Kidney (tissue), 14 donors: Measurements from ENCODE around the gene ATP8A2. TPM values are rescaled to one million over a fixed set of nuclear protein-coding genes. Genes with fewer than 3 reads are reported as not detected.

Experiments used
- DNase-seq, 5 donors: peaks; one replicate each; pipeline ENCODE4 v3.0.0-alpha.2; 2013 to 2020
- FAIRE-seq: peaks from 2 replicates; lab custom pipeline; 2012; peaks lifted over from hg19 to GRCh38; lab: Jason Lieb, UNC
- H3K27ac ChIP-seq, 2 donors: one replicate each; pipeline ENCODE4 v1.7.0; 2013; ENCODE audit warnings: low read depth in 2 of 2, low read length in 2 of 2, inconsistent platforms in 1 of 2
- H3K27me3 ChIP-seq: one replicate; pipeline ENCODE4 v1.7.1; 2013; ENCODE audit warnings: low read length, inconsistent platforms; ENCODE audit not compliant: control insufficient read depth, insufficient read depth
- H3K36me3 ChIP-seq, 3 donors: one replicate each; pipeline versions ENCODE4 v1.7.0 to v1.7.1; 2013; ENCODE audit warnings: low read length in 3 of 3, control low read depth in 1 of 3, inconsistent platforms in 1 of 3; ENCODE audit not compliant: insufficient read depth in 3 of 3, control insufficient read depth in 2 of 3
- H3K4me1 ChIP-seq, 3 donors: one replicate each; pipeline versions ENCODE4 v1.7.0 to v1.7.1; 2013; ENCODE audit warnings: low read length in 3 of 3, inconsistent platforms in 1 of 3, low read depth in 1 of 3; ENCODE audit not compliant: control insufficient read depth in 2 of 3, insufficient read depth in 2 of 3
- H3K4me3 ChIP-seq, 3 donors: one replicate each; pipeline versions ENCODE4 v1.7.0 to v1.8.1; 2013; ENCODE audit warnings: low read length in 3 of 3, control low read depth in 1 of 3, inconsistent platforms in 1 of 3
- H3K9ac ChIP-seq, 3 donors: one replicate each; pipeline versions ENCODE4 v1.7.0 to v1.7.1; 2013; ENCODE audit warnings: low read length in 3 of 3, control low read depth in 1 of 3, inconsistent platforms in 1 of 3
- H3K9me3 ChIP-seq, 3 donors: one replicate each; pipeline versions ENCODE4 v1.7.0 to v1.7.1; 2013; ENCODE audit warnings: low read length in 3 of 3, control low read depth in 1 of 3, inconsistent platforms in 1 of 3; ENCODE audit not compliant: control insufficient read depth in 2 of 3, insufficient read depth in 1 of 3
- intact Hi-C: fragments of 100-400 bp; cut with DNase I; formaldehyde crosslinking; loops from one replicate; pipeline ENCODE4 v1.11.1; 2022
- polyA plus RNA-seq: library from polyadenylated mRNA; stranded (reverse); fragments of 350-450 nt; fragmentation: Illumina TruSeq; extraction: RNeasy Lipid Tissue Mini Kit (QIAGEN cat#74804); gene quantifications from one replicate; pipeline ENCODE4 v1.2.3, GENCODE V29; 2014; ENCODE audit warnings: low read depth, low replicate concordance; ENCODE audit not compliant: insufficient read depth
- total RNA-seq: library from RNA; stranded (reverse); fragmentation: NEBNext Ultra II Directional; extraction: Animal tissue kit (Norgen Biotek cat#: 25700); gene quantifications from one replicate; pipeline ENCODE4 v1.2.1, GENCODE V29; 2021
- TF ChIP-seq, protein P1 (sequence below): IDR thresholded peaks from 3 replicates; pipeline ENCODE4 v1.5.1; 2012; ENCODE audit warnings: mild to moderate bottlenecking, moderate library complexity, borderline replicate concordance; ENCODE audit not compliant: insufficient read depth; ENCODE audit errors: extremely low read depth
- donor health status: control.
- donor health status: control.
- donor health status: control.
- donor health status: control.
- donor health status: control.
- donor health status: DM: yes; HTN: yes; CAD: no.
- donor health status: Normal renal cell carcinoma (clear cell type).

Gene ATP8A2
- total and polyA plus RNA-seq, 2 donors from 2014 or later, result 0.50 to 0.73 TPM

GRCh38 chr13:25432691-25433090, 60.9 kb downstream of the ATP8A2 start:
- no peaks in the 10 kb centered on the region for H3K27me3 ChIP-seq
- DNase-seq, result peak in 3 of 5 donors; percentile 55 to 91 (median 71)
- intact Hi-C loops, result no loop called here
- TF ChIP-seq, protein P1, sequence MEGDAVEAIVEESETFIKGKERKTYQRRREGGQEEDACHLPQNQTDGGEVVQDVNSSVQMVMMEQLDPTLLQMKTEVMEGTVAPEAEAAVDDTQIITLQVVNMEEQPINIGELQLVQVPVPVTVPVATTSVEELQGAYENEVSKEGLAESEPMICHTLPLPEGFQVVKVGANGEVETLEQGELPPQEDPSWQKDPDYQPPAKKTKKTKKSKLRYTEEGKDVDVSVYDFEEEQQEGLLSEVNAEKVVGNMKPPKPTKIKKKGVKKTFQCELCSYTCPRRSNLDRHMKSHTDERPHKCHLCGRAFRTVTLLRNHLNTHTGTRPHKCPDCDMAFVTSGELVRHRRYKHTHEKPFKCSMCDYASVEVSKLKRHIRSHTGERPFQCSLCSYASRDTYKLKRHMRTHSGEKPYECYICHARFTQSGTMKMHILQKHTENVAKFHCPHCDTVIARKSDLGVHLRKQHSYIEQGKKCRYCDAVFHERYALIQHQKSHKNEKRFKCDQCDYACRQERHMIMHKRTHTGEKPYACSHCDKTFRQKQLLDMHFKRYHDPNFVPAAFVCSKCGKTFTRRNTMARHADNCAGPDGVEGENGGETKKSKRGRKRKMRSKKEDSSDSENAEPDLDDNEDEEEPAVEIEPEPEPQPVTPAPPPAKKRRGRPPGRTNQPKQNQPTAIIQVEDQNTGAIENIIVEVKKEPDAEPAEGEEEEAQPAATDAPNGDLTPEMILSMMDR, result no peak
- H3K4me1 ChIP-seq, result no peaks in the 10 kb centered on the region
- no peak overlapping the region for H3K4me3 ChIP-seq
- FAIRE-seq, result no peak
- no peak overlapping the region for H3K27ac ChIP-seq
- H3K36me3 ChIP-seq, result no peaks in the 10 kb centered on the region
- H3K9me3 ChIP-seq, result no peaks in the 10 kb centered on the region
- no peak overlapping the region for H3K9ac ChIP-seq

DNA sequence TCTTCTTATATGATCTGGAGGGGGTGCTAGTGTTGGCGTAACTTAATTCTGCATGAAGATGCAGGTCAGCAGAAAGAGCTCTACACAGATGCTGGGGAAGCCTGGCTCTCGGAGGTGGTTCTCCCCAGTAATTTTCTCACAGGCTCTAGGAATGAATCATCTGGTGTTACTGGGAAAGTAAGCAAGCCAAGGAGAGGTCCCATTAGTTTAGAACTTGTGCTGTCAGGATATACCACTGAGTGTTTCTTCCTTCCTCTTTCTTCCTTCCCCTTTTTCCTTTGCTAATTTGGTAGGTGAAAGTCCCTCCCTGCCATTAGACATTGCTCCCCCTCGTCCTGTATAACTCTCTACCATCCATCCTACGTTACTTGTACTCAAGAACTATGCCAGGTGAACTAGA, 68.3 kb downstream of the ATP8A2 start:
- Histone ChIP-seq H3K4me3 (no peak overlapping the region), H3K36me3 (no peaks in the 10 kb centered on the region), H3K4me1 (no peaks in the 10 kb centered on the region), H3K9me3 (no peaks in the 10 kb centered on the region), H3K27me3 (no peaks in the 10 kb centered on the region), H3K9ac (no peak overlapping the region), H3K27ac (no peak overlapping the region)
- TF ChIP-seq, protein P1, result no peak
- no peak for DNase-seq
- intact Hi-C loops, result no loop called here
- FAIRE-seq, result no peak

- DNase-seq (no peak), FAIRE-seq (no peak)
- H3K27ac ChIP-seq, result no peak overlapping the region
- H3K9me3 ChIP-seq, result no peaks in the 10 kb centered on the region
- H3K4me1 ChIP-seq, result no peaks in the 10 kb centered on the region
- no peak overlapping the region for H3K4me3 ChIP-seq
- no peak overlapping the region for H3K9ac ChIP-seq
- TF ChIP-seq, protein P1, result no peak
- intact Hi-C loops, result no loop called here
- no peaks in the 10 kb centered on the region for H3K27me3 ChIP-seq
- no peaks in the 10 kb centered on the region for H3K36me3 ChIP-seq
These were observed 74.5 kb downstream of the ATP8A2 start for GRCh38 chr13:25446261-25446660.

DNA sequence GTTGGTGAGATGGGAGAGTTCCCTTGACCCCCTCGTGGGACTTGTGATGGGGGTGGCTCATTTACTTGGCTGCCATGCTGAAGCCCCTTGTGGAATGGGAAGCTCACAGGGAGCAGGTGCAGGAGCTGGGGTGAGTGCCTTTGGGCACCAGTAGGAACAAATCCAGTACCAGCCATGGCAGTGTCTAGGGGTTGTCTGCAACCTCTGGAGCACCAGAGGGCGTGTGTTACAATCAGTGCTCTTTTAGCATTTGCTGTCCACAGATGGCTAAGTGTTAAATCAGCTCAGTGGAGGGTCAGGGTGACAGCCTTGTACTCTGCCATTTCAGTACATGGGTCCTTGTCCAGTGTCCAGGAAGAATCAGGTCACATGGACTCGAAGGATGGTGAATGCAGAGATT, 75.6 kb downstream of the ATP8A2 start:
- H3K9ac ChIP-seq, result no peak overlapping the region
- no peaks in the 10 kb centered on the region for H3K36me3 ChIP-seq
- no peaks in the 10 kb centered on the region for H3K9me3 ChIP-seq
- intact Hi-C loops, result no loop called here
- H3K4me1 ChIP-seq, result no peaks in the 10 kb centered on the region
- DNase-seq, result no peak
- TF ChIP-seq, protein P1, result no peak
- no peak overlapping the region for H3K4me3 ChIP-seq
- no peak overlapping the region for H3K27ac ChIP-seq
- FAIRE-seq, result no peak
- no peaks in the 10 kb centered on the region for H3K27me3 ChIP-seq
